Colon (tissue), 2 donors: ENCODE measurements around the gene TAOK3.

Source experiments
- FAIRE-seq: peaks from 2 replicates; lab custom pipeline; 2012; peaks lifted over from hg19 to GRCh38; lab: Jason Lieb, UNC
- donor health status: control.
- donor health status: control.

The TAOK3 gene

GRCh38 chr12:118206107-118206412 lies 166.6 kb downstream of the TAOK3 start:
- no peak for FAIRE-seq

- no peak for FAIRE-seq
These were observed 178.7 kb downstream of the TAOK3 start for GRCh38 chr12:118193958-118194357.

- FAIRE-seq, result no peak
These were observed 179.2 kb downstream of the TAOK3 start for GRCh38 chr12:118193477-118193876.

GRCh38 chr12:118190266-118190665 lies 182.4 kb downstream of the TAOK3 start:
- FAIRE-seq, result no peak

GRCh38 chr12:118189741-118190191 lies 182.9 kb downstream of the TAOK3 start:
- no peak for FAIRE-seq

GRCh38 chr12:118188690-118189371 lies 183.9 kb downstream of the TAOK3 start:
- FAIRE-seq, result no peak

GRCh38 chr12:118187751-118188435 lies 184.8 kb downstream of the TAOK3 start:
- FAIRE-seq, result no peak

GRCh38 chr12:118185602-118186397 lies 186.9 kb downstream of the TAOK3 start:
- FAIRE-seq, result no peak

GRCh38 chr12:118183711-118184110 lies 189.0 kb downstream of the TAOK3 start:
- no peak for FAIRE-seq

- FAIRE-seq, result no peak
These were observed 189.6 kb downstream of the TAOK3 start for GRCh38 chr12:118183155-118183554.

GRCh38 chr12:118175823-118176447 lies 196.8 kb downstream of the TAOK3 start:
- FAIRE-seq, result no peak

- no peak for FAIRE-seq
These were observed 205.8 kb downstream of the TAOK3 start for GRCh38 chr12:118166946-118167345.

GRCh38 chr12:118164798-118165486 lies 207.8 kb downstream of the TAOK3 start:
- FAIRE-seq, result no peak

- FAIRE-seq, result no peak
These were observed 212.2 kb downstream of the TAOK3 start for GRCh38 chr12:118160536-118160935.

- no peak for FAIRE-seq
These were observed 221.0 kb downstream of the TAOK3 start for GRCh38 chr12:118151755-118152154.

GRCh38 chr12:118150625-118151024 lies 222.1 kb downstream of the TAOK3 start:
- no peak for FAIRE-seq

GRCh38 chr12:118148287-118148686 lies 224.4 kb downstream of the TAOK3 start:
- no peak for FAIRE-seq

- FAIRE-seq, result no peak
These were observed 226.9 kb downstream of the TAOK3 start for GRCh38 chr12:118145798-118146156.

GRCh38 chr12:118145113-118145797 lies 227.5 kb downstream of the TAOK3 start:
- no peak for FAIRE-seq

GRCh38 chr12:118144499-118144898 lies 228.2 kb downstream of the TAOK3 start:
- no peak for FAIRE-seq

GRCh38 chr12:118140825-118141224 lies 231.9 kb downstream of the TAOK3 start:
- no peak for FAIRE-seq
